HG02885 (cell line): ENCODE results near the gene C16orf46.
"Not testable (repeated sequence)": the region's sequence is repeated elsewhere in the genome, so short reads cannot be mapped to it uniquely, and the experiment has no call there.

Experiments
- ATAC-seq: cut with Tn5 transposase; IDR thresholded peaks from one replicate; pipeline ENCODE4 v1.9.1; 2021; ENCODE audit warnings: mild to moderate bottlenecking; ENCODE audit not compliant: unreplicated experiment, poor library complexity

Gene C16orf46, protein sequence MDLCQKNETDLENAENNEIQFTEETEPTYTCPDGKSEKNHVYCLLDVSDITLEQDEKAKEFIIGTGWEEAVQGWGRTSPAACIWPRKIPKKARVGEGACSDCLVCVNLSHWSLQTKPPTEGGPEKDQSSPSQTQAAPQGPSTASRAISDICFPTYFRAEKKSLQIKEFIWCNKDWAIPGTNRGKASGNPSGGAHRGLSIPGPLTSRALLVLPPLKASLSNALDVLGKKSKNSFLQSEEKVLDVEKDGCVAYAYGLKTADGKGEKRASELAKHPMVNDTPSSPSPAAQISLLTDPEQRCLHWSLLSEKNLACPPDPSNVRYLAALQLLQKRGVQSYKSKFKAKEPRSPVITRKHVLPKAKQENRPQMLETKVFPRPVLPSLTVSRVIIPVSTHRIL

GRCh38 chr16:81077076-81077940 lies at the start of gene C16orf46:
C16orf46 (minus strand) TSS chr16:81077238; CDS start chr16:81063955, 13,283 bp downstream.
- peak; percentile 96 for ATAC-seq

GRCh38 chr16:81123092-81123852 lies 46.2 kb upstream of the C16orf46 start:
- ATAC-seq, result no peak

GRCh38 chr16:81121474-81121990 lies 44.5 kb upstream of the C16orf46 start:
- no peak for ATAC-seq

DNA sequence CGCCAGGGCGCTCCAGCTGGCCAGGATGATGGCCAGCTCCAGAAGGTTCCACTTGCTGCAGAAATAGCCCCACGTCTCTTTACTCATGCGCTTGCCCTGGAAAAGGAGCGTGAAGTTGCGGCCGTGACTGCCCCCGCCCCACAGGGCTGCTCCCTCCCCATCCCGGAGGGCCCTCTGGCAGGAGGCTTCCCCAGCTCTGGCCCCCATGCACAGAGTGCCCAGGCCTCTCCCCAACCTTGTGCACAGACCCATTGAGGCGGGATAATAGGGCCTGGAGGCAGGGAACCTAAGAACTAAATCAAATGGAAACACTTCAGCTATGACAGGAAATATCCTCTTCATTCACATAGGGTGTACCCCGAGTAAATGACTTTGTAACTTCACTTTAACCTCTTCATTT lies 40.4 kb upstream of the C16orf46 start:
- no peak for ATAC-seq

GRCh38 chr16:81116285-81116684 lies 39.2 kb upstream of the C16orf46 start:
- no peak for ATAC-seq

- ATAC-seq, result no peak
Observed at GRCh38 chr16:81112453-81112852, 35.4 kb upstream of the C16orf46 start.

- not testable (repeated sequence) for ATAC-seq
Observed at GRCh38 chr16:81109274-81109673, 32.2 kb upstream of the C16orf46 start.

DNA sequence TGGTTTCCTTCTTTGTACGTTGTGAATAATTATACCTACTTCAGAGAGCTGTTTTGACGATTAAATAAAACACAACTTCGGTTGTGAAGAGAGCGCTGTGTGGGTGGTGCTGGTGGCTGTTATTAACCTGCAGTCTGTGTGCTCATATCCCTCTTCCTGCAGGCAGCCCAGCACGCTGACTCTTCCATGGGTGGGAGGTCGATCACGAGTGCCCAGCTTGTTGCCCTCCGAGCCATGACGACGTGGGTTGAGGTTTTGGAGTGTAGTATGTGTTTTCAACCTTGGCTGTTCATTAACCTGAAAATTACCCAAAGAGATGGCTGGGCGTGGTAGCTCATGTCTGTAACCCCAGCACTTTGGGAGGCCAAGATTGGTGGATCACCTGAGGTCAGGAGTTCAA lies 30.5 kb upstream of the C16orf46 start:
- no peak for ATAC-seq

GRCh38 chr16:81106826-81107503 lies 29.9 kb upstream of the C16orf46 start:
- ATAC-seq, result no peak

- no peak for ATAC-seq
Observed at GRCh38 chr16:81105946-81106345, 28.9 kb upstream of the C16orf46 start.

DNA sequence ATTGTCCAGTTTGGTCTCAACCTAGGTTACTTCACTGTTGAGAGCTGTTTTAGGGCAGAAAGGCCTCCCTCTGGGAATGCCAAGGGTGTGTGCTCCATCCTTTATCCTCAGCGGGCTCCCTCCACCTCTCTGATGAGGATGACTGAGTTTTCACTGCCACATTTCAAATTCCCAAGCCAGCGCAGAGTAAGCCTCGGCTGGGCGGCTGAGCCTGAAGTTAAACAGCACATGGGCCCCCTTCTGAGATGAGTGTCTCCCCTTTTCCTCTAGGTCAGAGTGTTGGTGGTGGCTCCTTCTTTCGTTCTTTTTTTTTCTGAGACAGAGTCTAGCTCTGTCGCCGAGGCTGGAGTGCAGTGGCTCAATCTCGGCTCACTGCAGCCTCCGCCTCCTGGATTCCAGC lies 24.7 kb upstream of the C16orf46 start:
- no peak for ATAC-seq

DNA sequence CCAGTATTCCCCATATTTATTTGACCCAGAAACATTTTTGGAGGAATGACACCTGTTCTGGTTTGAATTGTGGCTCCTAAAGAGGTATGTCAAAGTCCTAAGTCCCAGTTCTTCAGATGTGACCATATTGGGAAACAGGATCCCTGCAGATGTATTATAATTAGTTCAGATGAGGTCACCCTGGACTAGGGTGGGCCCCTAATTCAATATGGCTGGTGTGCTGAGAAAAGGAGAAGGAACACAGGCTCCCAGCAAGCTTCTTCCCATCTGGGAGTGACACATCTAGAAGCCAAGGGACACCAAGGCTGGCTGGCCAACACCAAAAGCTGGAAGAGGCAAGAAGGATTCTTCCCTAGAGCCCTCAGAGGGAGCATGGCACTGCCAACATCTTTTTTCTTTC lies 22.9 kb upstream of the C16orf46 start:
- no peak for ATAC-seq

- no peak for ATAC-seq
Observed at GRCh38 chr16:81097230-81097629, 20.2 kb upstream of the C16orf46 start.

DNA sequence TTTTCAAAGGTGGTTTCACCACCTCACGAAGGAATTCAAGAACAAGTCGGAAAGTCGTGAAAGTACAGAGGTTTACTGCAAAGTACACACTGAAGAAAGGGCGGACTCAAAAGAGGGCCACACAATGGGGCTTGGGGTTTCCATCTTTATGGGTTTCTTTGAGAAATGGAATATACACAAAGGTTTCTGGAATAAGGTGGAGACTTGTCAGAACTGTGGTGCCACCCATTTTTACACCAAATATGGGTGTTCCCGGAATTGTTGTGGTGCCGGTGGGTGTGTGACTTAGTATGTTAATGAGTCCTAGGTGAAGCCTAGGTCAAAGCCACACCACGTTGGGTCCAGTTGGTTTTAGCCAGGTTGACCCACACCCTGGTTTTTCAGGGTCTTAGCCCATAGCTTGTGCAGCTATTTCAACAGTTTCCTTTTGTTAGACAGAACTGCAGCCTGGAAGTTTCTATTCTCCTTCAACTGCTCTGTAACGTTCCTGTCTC lies 19.7 kb upstream of the C16orf46 start:
- no peak for ATAC-seq

DNA sequence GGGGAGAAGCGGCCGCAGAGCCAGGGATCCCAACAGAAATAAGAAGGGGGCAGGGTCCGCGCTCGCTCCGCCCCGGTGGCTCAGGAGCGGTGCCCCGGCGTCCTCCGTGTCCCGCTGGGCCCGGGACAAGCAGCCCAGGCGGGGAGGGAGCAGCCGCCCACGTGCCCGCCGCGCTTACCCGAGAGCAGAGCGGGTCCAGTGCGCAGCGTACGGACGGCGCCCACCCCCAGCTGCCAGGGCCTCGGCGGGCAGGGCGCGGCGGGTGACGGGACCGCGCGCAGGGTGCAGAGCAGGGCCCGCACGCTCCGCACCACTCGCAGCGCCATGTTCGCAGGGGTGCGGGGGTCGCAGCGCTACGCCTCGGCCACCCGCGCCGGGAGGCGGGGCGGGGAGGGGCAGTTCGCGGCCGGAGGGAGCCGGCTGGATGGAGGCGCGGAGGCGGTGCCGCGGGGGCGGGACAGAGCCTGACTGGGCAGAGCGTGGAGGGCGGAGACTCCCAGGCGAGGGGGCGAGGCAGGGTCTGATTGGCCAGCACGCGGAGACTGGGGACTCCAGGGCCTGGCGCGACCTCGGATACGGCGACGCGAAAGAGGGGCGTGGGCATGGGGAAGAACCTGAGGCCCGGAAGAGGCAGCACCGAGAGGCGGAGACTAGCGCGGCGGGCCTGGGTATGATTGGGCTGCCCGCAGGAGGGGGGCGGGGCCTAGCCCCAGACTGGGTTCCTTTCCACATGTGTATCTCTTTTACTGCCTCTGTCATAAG lies 19.1 kb upstream of the C16orf46 start, which contains the start of gene GCSH:
TSS of gene GCSH (minus strand) at position 443 of the 762 bp plus-strand sequence. CDS start at position 326, 117 bp downstream.
- peak; percentile 98 for ATAC-seq

- ATAC-seq, result peak; percentile 16
Observed at GRCh38 chr16:81095653-81095952, 18.6 kb upstream of the C16orf46 start.

DNA sequence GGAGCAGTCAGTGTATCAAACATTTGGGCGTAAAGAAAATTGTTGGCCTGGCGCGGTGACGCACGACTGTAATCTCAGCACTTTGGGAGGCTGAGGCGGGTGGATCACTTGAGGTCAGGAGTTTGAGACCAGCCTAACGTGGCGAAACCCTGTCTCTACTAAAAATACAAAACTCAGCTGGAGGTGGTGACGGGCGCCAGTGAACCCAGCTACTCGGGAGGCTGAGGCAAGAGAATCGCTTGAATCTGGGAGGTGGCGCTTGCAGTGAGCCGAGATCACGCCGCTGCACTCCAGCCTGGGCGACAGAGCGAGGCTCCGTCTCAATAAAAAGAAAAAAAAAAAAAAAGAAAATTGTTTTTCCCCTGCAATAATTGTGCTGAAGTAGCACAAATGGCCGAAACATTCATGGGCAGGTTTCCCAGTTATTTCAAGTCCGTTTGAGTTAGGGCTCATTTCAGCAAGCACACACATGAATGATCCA lies 17.8 kb upstream of the C16orf46 start:
- no peak for ATAC-seq

DNA sequence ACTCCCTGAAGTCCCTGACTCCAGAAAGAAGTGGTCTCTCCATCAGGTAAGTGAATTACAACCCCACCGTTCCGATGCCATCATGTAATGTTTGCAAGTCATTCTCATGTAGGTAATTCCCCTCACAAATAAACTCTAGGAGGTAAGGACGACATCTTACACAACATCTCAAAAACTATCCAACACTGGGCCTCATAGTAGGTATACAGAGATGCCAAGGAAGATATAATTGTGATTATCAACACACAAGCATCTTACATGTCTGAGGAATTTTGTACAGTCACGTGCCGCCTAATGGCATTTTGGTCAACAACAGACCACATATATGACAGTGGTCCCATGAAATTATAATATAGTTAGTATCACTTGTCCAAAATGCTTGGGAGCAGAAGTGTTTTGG lies 11.8 kb upstream of the C16orf46 start:
- no peak for ATAC-seq

- ATAC-seq, result no peak
Observed at GRCh38 chr16:81081014-81081413, 4.0 kb upstream of the C16orf46 start.
